Midbrain (tissue), 1 donor: ENCODE results near the gene TMEM114.

Source experiments
- DNase-seq: peaks from one replicate; lab custom pipeline; 2025; lab: John Stamatoyannopoulos, UW

The TMEM114 gene

DNA sequence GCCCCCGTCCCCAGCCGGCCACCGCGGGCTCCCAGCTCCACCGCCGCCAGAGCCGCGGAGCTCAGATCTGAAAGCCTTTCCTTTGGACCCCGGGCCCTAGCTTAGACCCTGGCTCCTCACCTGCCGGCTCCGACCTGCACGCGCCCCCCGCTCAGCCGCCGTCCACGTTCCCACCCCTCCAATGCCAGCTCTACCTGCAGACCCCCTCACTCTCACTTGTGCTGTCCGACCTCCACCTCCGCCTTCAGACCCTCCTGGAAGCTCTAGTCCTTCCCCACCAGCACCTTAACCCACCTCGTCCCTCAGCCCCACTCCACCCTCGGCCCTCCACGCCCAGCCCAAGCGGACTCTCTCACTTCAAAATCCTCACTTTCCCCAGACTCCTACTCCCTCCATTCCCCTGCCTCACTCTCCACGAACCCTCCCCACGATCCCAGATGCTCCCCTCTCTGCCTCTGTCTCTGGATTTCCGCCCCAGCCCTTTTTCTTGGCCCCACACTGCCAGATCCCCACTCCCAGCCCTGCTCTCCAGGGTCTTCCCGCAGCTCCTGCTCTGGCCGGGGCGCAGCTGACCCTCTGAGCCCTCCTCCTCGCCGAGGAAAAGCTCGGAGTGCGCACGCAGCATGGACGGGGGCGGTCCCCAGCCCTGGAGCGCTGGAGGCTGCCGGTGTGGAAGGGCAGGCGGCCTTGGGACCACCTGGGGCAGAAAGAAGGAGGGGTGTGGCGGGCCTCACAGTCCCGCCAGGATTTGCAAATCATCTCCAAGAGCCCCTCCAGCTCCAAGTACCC is at the start of gene TMEM114:
Gene TMEM114, minus strand, starts transcription at position 612 of the 789 bp plus-strand sequence. CDS start 673 bp downstream, outside the sequence.
- no peak for DNase-seq

DNA sequence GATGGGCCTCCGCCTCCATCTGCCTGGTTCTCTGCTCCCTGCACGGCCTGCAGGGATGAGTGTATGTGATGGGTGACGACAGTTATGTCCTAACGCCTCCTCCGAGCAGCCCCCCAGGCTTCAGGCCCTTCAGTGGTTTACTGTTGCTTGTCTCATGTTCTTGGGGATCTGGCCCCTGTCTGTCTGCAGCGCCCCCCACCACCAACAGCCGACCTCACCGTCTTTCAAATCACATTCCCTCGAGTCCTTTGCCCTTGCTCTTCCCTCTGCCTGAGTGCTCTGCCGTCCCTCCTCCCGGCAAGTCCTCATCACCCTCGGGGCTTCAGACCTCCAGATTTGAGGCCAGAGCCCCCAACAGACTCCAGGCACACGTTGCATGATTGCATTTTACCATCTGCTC is 49.4 kb upstream of the TMEM114 start:
- no peak for DNase-seq

DNA sequence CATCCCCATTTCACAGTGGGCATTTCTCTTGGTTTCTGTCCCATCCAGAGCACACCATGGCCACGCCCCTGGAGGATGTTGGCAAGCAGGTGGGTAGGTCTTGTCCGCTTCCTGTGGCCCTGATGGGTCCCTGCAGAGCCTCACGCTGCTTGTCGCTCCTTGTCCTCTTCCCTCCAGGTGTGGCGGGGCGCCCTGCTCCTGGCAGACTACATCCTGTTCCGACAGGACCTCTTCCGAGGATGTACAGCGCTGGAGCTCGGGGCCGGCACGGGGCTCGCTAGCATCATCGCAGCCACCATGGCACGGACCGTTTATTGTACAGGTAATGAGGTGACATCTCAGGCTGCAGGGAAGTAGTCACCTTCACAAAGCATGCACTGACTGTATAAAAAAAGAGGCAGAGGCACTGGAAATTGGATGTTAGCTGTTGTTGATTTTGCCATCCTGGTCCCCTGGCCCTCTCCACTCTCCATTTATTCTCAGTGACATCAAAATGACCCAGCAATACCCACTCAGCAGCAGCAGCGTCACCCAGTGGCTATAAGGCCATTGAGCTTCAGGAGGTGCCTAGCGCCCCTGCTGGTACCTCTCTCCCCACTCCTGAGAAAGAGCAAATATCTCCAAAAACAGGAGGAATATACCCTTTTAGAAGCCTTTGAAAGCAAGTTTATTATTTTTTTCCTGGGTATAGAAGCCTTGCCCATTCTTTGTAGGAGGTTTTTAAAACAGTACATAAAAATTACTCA is 44.9 kb upstream of the TMEM114 start:
- DNase-seq: no peak

DNA sequence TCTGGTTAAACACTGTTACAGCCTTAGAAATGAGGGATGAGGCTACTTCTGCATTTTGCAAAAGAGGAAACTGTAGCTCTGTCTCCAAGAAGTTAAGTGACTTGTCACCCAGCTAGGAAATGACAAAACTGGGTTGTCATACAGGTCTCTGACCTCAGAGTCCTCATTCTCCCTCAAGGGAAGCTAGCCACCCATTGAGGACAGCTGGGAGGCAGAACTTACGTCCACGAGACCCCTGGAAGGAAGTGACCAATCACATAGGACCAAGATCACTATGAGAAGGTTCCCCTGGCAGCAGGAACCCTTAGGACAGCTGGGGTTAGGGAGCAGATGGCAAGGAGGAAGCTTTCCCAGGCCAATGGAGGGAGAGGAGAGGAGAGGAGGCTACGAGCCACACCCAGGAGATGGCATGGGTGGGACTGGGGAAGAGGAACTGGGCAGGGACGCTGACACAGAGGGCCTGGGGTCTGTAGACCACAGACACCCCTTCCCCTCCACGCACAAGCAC is 42.4 kb upstream of the TMEM114 start:
- no peak for DNase-seq

DNA sequence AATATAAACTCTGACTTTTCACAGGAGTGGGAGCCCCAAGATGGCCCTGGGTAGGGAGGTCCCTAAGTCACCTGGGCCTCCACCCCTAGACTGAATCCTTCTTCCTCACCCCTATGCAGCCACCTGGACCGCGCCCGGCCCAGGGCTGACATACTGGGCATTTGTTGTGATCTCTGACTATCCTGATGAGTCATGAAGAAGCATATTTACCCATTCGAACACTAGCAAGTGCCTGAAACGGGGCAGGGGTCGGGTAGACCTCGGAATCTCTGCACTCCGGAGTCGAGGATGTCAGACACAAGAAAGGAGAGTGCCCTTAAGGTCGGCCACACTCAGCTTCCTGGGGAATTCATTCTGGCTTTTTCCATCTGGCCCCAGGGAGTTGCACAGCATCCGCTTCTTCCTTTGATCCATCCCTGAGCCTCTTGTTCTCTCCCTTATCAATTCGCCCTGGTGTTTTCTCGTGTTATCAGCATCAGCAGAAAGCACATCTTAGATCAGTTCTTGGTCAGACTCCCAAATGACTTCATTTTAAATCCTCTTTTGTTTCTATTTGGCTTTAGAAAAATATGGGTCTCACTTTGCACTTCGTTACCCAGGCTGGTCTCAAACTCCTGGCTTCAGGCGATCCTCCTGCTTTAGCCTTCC is 41.6 kb upstream of the TMEM114 start:
- no peak for DNase-seq

DNA sequence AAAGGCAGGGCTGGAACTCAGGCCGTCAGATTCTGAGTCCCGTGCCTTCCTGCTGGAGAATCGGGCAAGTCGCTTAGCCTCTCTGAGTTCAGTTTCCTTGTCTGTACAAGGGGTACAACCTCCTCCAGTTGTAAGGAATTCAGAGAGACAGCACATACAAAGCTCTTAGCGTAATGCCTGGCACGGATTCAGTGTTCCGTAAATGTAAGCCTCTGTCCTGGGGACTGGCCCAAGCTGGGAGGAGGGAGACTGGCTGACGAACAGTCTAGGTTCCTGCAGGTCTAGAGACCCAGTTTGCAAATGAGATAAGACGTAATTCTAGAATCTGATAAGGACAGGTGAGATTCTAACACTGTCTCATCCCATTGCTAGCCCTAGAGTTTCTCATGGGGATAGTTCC is 41.1 kb upstream of the TMEM114 start:
- DNase-seq: no peak

DNA sequence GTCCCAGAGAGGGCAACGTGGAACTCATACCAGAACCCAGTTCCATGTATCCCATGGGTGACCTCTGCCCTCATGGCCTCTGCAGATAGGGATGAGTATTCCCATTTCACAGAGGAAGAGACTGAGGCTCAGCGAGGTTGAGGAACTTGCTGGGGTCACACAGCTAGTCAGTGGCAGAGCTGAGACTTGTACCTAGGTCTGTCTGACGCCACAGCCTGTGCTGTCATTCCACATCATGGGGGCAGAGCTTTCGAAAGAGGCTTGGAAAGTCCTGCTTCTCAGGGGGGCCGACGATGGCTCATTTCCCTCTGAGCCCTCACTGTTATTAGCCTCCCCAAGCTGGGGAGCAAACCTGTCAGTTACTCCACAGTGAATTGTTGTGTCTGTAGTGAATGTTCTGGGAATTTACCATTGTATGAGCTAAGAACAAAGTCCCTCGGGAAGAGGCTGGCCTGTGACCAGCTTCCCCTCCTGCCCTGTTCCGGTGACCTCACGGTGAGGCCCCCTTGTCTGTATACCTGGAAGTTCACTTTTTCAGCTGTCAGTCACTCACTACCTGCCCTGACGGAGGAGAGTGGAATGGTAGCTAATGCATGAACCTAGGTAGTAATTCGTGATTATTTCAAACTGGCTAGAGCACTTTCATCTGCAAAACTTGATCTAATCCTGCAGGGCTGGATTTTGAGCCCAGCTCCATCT is 40.1 kb upstream of the TMEM114 start:
- DNase-seq: no peak

DNA sequence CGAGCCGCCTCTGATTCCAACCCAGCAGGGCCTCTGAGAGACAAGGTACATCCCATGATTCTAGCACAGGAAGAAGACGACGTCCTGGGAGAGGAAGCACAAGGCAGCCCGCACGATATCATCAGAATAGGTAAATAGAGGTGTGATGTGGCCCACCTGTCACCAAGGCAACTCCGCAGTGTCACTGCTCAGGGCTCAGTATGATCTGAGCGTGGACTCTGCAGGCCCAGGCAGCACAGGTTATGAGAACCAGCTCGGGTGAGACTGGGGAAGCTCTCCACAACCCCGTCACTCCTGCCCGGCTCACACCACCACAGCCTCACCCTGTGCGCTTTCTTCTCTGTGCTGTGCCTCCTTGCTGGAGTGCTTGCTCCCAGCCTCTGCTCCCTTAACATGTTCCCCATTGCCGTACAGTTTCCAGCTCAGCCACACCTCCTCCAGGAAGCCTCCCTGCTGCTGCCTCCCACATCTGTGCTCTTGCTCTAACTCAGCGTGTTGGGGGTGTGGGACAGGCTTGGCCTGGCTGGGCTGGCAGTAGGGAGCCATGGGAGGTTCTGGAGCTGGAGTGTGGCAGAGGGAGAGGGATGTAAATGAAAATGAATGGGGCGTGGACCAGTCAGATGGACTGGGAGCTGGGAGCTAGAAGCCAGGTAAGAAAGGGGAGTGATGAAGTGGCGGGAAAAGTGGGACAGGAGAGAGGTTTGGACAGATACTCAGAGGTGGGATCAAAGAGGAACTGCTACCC is 38.8 kb upstream of the TMEM114 start:
- DNase-seq: no peak

DNA sequence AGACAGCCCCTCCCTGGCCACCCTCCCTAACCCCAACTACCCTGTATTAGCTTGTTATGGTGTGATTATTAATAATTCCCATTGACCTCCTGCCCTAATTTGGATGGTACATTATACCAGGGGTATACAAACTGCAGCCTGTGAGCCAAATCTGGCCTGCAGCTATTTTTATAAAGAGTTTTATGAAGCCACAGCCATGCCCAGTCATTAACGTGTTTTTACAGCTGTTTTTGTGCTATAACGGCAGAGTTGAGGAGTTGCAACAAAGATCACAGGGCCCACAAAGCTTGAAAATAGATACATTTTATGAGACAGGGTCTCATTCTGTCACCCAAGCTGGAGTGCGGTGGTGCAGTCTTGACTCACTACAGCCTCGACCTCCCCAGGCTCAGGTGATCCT is 37.1 kb upstream of the TMEM114 start:
- no peak for DNase-seq

DNA sequence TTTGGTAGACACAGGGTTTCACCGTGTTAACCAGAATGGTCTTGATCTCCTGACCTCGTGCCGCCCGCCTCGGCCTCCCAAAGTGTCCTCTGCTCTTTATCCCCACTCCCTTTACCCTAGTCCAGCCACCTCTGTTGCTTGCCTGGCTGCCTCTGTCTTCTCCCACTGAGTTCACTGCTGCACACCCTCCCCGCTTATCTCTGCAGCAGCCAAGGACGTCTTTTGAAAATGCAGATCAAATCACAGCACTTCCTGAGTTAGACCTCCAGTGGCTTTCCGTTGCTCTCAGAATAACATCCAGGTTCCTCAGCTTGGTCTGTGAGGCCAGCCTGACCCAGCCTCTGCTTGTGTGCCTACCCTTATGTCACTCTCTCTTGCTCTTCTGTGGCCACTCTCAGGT is 36.6 kb upstream of the TMEM114 start:
- DNase-seq: no peak

DNA sequence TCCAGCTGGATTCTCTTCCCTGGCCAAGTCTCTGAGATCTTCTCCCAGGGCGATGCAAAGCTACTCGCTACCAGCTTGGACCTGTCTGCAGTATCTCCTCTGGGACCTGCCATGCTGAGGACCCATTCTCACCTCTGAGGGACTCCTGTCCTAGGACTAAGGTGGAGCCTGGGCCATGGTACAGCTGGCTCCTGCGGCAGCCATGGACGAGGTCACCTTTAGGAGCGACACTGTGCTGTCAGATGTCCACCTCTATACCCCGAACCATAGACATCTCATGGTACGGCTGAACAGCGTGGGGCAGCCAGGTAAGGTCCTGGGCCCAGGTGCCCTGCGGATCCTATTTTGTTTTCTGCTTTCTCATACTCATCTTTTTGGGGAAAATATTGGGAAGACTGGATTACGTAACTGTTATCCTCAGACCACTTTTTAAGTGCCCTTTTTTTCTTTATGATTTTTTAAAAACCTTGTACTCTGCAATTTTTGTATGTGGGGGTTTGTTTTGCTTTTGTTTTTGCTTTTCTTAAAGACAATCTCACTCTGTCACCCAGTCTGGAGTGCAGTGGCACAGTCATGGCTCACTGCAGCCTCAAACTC is 35.3 kb upstream of the TMEM114 start:
- DNase-seq: no peak

DNA sequence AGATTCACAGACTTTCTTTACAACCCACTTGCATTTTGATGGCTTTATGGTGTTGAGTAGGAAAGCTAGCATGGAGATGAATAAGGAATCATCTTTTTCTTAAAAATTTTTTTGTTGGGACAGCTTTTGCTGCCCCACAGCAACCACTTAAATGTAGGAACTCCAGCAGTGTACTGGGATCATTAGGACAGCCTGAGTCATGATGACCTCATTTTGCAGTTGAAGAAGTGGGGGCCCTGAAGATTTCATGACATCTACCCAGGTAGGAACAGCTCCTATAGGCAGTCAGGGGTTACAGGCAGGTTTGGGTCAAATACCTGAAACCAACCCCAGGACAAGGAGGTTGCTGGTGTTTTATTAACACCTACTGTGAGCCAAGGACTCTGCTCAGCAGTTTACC is 33.3 kb upstream of the TMEM114 start:
- DNase-seq: no peak

DNA sequence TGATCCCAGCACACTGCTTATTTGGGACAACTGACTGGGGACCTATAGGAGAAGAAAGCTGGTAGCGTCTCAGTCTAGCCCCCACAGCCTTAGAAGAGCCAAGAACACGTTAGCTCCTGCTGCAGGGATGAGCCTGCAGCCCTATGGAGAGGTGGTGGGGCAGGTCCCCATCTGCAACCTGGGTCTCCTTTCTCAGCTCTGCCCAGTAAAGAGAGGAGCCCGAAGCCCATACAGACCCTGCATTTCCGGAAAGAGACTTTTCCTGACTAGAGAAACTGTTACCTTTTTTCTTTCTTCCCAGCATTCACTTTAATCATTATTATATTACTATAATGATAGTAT is 32.0 kb upstream of the TMEM114 start:
- no peak for DNase-seq

DNA sequence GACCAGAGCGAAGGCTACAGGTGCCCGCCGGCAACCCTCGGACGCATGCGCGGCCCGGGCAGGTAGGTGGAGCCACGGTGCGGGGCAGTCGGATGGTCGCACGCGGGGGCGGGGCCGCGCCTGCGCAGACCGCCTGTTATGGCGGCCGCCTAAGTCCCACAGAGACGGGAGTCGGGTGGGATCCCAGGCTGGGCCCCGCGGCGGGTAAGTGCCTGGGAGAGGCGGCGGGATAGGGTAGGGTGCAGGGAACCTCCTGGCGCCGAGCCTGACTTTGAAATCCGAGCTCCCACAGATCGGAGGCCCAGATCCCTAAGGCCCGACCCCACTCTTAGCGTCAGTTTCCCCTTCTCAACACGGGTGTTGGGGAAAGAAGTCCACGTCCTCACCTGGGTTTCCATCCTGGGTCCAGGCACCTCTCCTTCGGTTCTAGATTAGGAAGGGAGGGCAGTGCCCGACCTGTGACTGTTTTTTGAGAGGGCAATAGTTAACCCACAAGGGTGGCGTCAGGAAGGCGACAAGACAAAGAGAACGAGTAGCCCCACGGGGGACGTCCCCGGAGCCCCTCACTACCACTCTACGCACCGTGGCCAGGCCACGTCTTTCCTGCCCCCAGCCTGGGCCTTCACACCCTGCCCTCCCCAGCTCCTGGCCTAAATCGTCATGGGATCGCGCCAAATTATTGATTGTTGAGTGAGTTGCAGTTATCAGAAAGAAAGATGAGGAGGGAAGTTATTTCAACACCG is 31.4 kb upstream of the TMEM114 start, which contains the start of gene METTL22:
Gene METTL22, plus strand, starts transcription at position 127 of the 743 bp plus-strand sequence. CDS start 3,968 bp downstream, outside the sequence.
- DNase-seq: peak; percentile 86

DNA sequence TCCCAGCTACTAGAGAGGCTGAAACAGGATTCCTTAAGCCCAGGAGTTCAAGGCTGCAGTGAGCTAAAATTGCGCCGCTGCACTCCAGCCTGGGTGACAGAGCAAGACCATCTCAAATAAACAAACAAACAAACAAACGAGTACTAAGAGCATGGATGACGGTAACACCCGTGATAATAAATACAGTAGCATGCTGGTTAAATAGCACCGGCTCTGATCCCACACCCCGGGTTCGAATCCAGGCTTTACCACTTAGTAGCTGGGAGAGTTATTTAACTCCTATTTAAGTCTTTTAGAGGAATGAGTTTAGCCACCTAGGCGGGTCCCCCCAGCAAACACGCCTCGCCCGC is 30.9 kb upstream of the TMEM114 start:
- no peak for DNase-seq

DNA sequence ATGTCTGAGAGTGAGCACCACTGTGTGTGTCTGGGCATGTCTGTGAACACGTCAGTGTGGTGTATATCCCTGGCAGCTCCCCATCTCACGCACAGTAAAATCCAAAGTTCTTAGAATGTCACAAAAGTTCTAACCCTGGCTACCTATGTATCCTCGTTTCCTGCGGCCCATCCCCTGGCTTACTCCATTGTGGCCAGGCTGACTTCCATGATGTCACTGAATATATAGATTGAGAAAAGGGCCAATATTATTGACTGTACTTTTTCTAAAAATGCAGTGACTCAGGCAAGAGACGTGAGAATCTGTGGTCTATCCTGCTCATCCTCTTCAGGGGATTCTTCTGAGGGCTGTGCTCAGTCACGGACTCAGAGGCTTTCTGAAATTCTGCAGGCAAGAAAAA is 30.2 kb upstream of the TMEM114 start:
- no peak for DNase-seq

DNA sequence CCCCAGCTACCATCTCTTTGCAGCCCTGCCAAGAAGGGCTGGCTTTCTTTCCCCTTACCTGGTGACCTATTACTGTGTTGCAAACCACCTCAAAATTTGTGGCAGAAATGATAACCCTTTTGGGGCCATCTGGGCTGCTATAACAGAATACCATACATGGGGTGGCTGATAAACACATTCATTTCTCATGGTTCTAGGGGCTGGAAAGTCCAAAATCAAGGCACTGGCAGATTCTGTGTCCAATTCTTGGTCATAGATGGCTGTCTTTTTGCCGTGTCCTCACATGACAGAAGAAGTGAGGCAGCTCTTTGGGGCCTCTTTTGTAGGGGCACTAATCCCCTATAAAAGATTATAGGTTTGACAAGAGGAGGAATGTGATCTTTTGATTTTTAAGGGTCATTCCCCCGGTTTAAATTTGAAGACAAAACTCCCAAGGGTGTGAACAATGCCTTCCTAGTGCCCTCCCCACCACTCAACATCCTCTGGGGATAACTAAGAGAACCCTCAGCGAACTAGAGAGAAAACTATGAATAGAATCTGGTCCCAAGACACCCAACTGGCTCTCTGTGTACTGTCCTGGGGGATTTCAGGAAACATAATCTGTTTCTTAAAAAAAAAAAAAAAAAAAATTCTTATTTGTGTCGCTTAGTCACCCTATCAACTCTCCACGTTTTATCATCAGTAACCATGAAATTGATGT is 29.5 kb upstream of the TMEM114 start:
- DNase-seq: no peak

DNA sequence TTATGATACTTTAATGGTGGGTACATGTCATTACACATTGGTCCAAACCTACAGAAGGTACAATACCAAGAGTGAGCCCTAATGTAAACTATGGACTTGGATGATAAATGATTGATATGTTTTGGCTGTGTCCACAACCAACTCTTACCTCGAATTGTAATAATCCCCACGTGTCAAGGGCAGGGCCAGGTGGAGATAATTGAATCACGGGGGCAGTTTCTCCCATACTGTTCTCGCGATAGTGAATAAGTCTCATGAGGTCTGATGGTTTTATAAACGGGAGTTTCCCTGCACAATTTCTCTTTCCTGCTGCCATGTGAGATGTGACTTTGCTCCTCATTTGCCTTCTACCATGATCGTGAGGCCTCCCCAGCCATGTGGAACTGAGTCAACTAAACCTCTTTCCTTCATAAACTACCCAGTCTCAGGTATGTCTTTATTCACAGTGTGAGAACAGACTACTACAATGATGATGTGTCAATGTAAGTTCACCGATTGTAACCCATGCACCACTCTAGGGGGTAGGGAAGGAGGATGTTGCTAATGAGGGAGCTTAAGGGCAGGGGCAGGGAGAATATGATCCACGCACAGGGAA is 24.2 kb upstream of the TMEM114 start:
- no peak for DNase-seq

DNA sequence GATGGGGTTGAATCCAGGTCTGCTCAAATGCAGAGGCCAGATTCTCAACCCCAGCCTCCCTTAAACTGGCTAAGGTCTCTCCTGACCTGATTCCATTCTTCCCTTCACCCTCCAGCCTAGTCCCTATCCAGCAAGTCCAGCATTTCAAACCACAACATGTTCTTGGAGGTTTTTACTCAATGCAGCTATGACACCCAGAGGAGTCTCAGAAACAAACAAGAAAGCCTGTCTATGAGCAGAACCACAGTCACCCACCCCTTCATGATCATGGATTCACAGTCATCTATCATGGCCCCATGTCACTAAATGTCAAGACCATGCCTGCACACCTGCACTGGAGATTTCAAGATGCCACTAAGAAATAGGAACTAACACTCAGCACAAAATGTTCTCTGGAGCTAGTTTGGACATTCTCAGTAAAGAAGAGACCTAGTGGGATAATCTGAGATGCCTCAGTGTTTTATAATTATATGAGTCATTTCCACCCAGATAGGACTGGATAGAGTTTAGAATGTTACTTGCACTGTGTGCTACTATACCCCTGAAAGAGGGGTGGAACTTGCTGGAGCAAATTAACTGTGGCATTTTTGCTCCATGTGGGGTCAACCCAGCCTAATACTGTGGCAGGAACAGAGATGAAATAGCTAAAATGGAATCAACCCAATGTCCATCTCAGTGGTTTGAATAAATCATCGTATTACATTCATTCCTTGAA is 21.7 kb upstream of the TMEM114 start:
- DNase-seq: no peak
